ENCODE measurements around the gene CUX1.
"Not testable (repeated sequence)": the region's sequence is repeated elsewhere in the genome, so short reads cannot be mapped to it uniquely, and the experiment has no call there.

The CUX1 gene

GRCh38 chr7:101854084-101854865 lies 36.8 kb downstream of the CUX1 start:
- no peak for DNase-seq (ENCODE audit: low spot score)

GRCh38 chr7:101856473-101857357 lies 39.3 kb downstream of the CUX1 start:
- DNase-seq (ENCODE audit: low spot score), result peak; percentile 81

- no peak for DNase-seq (ENCODE audit: low spot score)
Observed at GRCh38 chr7:101857358-101857811, 40.0 kb downstream of the CUX1 start.

GRCh38 chr7:101858437-101859385 lies 41.3 kb downstream of the CUX1 start:
- DNase-seq (ENCODE audit: low spot score), result no peak

GRCh38 chr7:101859411-101860106 lies 42.1 kb downstream of the CUX1 start:
- DNase-seq (ENCODE audit: low spot score), result no peak

GRCh38 chr7:101860316-101861217 lies 43.1 kb downstream of the CUX1 start:
- no peak for DNase-seq (ENCODE audit: low spot score)

GRCh38 chr7:101861218-101861775 lies 43.9 kb downstream of the CUX1 start:
- DNase-seq (ENCODE audit: low spot score), result no peak

GRCh38 chr7:101862280-101863220 lies 45.1 kb downstream of the CUX1 start:
- DNase-seq (ENCODE audit: low spot score), result no peak

- DNase-seq (ENCODE audit: low spot score), result no peak
Observed at GRCh38 chr7:101863598-101863997, 46.2 kb downstream of the CUX1 start.

GRCh38 chr7:101864039-101864438 lies 46.6 kb downstream of the CUX1 start:
- no peak for DNase-seq (ENCODE audit: low spot score)

GRCh38 chr7:101865031-101865430 lies 47.6 kb downstream of the CUX1 start:
- no peak for DNase-seq (ENCODE audit: low spot score)

- no peak for DNase-seq (ENCODE audit: low spot score)
Observed at GRCh38 chr7:101865455-101865854, 48.0 kb downstream of the CUX1 start.

GRCh38 chr7:101866328-101866727 lies 48.9 kb downstream of the CUX1 start:
- DNase-seq (ENCODE audit: low spot score), result no peak

- no peak for DNase-seq (ENCODE audit: low spot score)
Observed at GRCh38 chr7:101867265-101867664, 49.8 kb downstream of the CUX1 start.

- DNase-seq (ENCODE audit: low spot score), result not testable (repeated sequence)
Observed at GRCh38 chr7:101867681-101868080, 50.3 kb downstream of the CUX1 start.

- no peak for DNase-seq (ENCODE audit: low spot score)
Observed at GRCh38 chr7:101868191-101868950, 50.9 kb downstream of the CUX1 start.

GRCh38 chr7:101869026-101869900 lies 51.8 kb downstream of the CUX1 start:
- DNase-seq (ENCODE audit: low spot score), result no peak

All from cerebellar cortex (tissue), 1 donor.